Stimulated activated CD8-positive, alpha-beta memory T cell treated with anti-CD3 and anti-CD28 coated beads, Interleukin-15, amount 100 ng/mL, for 48 hours (primary cell): Measurements from ENCODE around the gene GULP1.

Source experiments
- DNase-seq, 2 donors: peaks; one replicate each; pipeline ENCODE4 v3.0.0-alpha.2; 2020; ENCODE audit warnings: low read depth in 2 of 2

GULP1 gene

DNA sequence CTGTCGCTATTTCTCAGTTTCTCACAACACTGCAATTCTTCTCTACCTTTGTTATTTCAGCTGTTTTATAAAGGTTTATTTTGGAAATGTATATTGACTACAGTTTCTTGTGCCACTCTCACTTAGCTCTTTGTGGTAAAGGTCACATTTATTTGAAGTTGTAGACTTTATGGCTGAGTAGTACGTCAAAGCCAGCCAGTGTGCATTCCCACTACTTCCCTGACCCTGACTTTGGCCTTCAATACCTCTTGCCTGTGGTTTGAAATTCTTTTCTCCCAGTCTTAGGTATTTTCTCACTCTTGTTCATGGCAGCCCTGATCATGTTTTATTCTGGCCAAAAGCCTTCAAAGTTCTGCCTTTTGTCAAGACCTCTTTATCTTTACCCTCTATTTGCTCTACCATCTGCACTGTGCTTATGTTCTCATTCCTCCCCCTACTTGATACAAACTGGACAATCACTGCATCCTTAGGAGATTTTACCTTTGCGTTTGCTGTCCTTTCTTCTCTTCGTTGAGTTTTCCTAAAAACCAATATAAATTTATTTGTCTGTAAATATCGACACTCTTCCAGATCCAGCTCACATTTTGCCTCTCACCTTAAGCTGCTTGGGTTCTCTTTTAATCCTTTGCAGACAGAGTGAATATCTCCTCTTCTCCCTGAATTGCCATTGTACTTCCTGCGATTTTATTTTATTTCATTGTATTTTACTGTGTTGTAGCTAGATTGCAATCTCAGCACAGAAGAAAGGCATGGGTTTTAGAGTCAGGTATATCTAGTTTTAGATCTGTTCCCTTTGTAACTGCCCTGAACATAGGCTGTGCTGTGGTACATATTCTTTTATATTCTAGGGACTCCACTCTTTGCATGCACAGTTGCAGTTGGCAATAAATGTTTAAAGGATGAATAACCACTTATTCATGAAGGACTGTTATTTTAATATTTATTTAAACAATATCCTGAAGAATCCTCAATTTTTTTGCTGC lies 31.2 kb downstream of the GULP1 start:
- DNase-seq = no peak

DNA sequence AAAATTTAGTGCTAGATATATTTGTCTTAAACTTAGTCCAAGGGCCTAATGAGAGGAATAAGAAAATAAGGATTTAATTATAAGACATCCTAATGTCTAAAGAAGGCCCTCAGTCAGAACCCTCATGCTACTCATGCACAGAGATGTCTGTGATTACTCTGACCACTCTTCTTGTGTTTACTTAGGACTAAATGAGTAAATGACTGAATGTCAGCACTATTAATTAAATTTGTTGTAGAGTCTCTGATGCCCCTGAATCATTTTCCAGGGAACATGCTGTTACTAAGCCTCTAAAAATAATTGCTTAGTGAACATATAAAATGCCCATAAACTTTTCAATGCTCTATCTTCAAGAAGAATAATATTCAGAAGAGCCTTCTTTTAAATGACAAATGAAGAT lies 32.4 kb downstream of the GULP1 start:
- DNase-seq = no peak

DNA sequence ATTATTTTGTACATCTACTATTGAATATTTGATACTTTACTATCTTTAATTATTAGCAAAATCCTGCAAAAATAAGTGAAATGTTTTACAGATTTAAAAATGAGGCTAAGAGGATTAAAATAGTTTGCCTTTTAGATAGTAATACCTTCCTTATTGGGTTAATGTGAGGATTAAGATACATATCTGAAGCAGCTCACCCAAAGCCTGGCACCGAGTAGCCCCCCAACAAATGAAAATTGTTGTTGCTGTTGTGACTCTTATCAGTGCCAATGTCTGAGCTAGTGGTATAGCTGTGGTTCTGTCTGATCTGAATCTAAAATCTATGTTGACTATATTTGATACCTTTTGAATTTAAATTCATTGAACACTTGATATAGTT lies 34.6 kb downstream of the GULP1 start:
- DNase-seq = no peak

DNA sequence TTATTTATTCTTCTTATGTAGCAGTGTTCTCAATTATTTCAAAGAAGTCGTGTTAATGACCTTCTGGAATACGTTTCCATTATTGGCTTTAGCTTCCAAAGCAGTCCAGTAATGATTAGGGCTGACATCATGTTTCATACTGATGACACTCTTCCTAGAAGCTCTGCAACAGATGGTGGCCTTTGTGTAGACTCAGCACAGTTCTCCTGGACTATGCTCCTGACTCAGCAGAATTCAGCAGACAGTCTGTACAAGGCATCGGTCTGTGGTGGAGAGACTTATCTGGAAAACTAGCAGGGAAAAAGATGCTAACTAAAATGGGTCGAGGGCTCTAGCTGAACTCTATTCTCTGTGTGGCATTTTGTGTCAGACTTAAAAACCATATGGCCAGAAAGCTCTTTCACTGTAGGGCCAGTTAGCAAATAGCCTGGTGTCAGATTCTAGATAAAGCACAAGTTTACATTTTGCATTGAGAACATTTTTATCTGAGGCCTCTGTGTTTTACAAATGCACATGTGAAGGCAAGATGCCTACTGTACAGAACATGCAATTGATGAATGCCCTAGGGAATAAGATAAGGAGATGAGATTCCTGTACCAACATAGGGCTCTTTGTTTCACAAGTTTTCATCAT lies 35.1 kb downstream of the GULP1 start:
- no peak for DNase-seq

DNA sequence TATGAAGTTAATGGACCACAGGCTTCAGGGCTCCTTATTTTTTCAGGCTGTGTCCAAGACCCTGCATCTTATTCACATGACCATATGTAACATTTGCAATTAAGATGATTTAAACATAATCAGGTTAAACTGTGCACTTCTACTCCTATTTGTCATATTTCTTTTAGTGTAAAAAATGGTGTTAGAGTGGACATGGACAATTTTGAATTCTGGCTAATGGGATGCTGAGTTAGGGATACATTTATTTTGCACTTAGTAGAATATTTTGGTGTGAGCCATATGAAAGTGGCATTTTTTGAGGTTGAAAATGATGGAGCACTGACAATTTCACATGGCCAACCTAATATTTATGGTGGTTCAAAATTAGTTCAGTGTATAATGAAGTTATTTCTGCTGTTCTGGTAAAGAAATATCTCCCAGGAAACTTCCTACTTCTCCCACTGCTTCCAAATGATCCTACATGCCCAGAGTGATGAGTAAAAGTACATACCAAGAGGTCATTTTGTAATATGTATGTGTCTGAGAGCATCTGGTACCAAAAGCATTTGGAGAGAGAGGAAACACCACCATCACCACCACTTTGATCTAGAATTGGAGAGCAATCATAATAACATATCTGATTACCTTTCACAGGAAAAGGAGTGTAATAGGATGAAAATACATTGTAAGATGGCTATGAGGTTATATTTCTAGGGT lies 36.0 kb downstream of the GULP1 start:
- DNase-seq = no peak

DNA sequence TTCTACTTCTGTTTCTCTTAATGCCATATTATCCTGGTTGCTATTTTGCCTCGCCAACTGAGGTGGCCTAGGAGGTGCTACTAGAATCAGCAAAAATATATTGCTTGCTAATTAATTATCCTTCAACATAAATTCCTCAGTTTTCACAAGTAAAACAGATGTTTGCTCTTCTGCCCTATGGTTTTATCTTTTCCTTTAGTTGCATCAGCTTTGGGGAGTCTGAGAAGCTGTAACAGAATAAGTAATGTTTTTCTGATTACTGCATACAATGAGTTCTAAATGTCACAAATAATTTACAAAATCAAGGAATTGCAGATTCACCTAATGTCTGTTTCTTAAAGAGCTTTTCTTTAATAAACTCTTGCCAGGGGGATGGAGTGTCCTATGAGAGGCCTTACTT lies 36.7 kb downstream of the GULP1 start:
- DNase-seq = no peak

DNA sequence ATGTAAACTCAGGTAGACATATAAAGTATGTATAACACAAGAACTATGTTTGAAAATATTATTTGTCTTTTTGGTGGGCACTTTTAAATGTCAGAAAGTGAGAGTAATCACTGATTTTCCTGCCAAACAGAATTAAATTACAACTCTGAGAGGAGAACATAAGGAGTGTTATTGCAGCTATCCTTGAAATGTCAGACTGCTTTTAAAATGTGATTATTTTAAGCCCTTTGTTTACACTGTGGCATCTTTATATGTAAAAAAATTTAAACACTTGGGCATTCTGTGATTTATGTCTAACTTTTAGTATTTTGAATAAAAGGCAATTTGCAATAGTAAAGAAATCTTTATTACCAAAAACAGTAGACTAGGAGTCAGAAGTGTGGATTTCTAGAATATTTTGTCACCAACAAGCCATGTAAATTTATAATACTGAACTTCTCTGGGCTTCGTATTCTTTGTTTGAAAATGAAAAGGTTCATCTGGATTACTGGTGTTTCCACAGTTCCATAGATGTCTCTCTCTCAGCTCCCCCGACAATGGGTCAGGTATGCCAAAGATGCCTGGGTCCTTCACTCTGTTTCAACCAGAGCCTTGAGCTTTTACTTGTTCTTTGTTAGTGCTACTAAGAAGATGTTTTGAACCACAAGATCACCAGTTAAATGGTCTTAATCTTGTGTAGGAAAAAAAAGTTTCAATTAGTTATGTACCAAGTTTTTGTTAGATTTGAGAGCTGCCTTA lies 38.8 kb downstream of the GULP1 start:
- DNase-seq = no peak

DNA sequence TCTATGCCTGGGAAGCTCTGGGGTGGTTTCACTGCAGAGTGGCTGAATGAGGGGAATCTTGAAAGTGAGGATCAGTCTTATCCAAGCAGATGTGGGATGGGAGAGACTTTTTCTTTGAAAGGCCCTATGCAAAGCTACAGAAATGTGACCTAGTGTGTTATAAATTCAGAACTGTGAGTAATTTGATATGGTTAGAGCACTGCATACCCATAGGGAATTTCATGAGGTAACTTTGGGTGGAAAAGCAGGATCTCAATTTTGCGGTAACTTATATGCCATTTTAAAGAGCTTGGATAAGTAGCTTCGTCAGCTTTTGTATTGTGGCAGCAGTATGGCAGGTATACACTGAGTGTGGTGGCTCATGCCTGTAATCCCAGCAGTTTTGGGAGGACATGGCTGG lies 40.9 kb downstream of the GULP1 start:
- DNase-seq = no peak

DNA sequence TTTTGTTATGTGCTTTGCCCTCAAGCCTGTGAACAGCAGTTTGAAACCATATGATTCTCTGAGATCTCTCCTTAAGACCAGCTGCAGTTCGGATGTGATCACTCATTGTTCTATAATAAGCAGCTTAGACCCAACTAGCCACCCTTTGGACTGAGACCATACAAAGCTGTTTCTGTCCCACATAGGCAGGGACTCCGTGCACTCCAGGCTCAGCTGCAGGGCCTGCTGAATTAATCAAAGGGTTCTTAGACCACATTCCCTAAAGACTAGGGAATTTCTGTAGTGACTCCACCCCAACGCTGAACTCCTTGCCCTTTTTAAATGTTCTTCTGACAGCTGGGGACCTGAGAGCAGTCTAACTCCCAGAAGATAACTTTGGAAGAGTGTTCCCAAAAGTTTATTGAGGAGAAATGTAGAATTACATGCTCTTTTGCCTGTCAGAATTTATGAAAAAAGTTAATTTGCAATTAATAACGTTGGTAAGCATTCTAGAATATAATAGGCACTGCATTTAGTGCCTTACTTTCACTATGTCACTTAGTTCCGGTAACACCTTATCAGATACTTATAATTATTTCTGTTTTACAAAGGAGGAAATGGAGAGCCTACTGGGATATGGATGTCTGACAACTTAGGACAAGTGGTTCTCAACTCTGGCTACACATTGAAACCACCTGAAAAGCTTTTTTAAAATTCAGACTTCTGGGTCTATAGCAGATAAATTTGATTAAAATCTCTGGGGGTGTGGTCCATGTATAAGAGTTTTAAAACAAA lies 42.3 kb downstream of the GULP1 start:
- no peak for DNase-seq

DNA sequence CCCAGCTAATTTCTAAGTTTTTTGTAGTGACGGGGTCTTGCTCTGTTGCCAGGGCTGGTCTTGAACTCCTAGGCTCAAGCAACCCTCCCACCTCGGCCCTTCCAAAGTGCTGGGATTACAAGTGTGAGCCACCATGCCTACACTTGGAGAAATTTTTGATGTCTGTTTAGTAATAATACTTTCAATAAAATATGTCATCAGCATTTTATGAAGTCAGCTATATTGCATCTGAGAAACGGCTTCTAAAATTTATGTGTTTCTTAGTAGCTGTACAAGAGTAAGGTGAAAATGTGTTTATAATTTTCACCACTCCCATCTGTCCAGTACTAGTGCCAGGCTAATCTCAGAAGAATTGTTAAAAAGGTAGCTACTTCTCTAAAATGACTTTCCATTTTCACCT lies 46.8 kb downstream of the GULP1 start:
- no peak for DNase-seq

DNA sequence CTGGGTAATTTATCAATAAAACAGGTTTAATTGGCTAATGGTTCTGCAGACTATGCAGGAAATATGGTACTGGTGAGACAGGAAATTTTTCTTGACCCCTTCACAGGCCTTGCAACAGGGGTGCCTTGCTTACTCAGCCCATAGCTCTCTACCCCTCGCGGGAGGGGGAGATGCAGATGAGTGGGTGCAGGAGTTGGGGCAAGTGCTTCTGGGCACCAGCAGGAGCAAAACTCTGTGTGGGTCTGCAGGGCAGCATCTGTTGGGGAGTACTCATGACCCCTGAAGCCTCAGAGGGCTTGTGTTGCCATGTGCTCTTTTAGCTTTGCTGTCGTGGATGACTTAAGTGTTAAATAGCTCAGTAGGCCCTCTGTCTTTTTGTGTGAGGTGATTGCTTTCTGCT lies 48.6 kb downstream of the GULP1 start:
- DNase-seq = no peak

DNA sequence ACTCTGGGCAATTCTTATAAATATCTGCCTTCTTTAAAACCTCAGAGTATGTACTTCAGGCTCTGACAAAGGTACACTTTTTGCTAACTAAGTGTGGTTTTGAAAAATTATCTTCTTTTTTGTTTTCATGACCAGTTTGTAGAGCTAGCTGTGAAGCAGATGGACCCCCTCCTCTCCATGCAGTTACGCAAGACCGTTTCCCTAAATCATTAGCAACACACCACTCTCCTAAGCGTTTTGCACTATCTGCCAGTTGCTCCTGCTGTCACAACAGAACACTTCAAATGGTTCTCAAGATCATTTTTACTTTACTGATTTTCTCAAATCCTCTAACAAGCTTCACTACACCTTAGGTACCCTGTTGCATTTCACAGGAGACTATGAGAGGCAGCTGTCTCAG lies 53.3 kb downstream of the GULP1 start:
- no peak for DNase-seq

DNA sequence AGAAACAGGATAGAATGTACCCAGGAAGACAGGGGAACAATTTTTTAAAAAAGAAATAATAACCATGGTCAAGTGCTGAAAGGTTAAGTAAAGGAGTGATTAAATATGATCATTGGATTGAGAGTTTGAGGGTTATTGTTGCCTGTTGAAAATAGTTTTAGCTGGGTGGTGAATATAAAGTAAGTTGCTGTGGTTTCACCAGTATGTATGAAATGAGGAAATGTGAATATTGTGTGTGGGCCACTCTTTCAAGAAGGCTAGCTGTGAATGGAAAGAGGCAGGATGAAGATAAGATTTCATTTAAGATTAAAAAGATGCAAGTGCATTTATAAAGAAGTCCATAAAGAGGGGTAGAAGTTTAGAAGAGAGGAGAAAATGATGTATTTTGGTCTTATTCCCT lies 53.8 kb downstream of the GULP1 start:
- DNase-seq = no peak

DNA sequence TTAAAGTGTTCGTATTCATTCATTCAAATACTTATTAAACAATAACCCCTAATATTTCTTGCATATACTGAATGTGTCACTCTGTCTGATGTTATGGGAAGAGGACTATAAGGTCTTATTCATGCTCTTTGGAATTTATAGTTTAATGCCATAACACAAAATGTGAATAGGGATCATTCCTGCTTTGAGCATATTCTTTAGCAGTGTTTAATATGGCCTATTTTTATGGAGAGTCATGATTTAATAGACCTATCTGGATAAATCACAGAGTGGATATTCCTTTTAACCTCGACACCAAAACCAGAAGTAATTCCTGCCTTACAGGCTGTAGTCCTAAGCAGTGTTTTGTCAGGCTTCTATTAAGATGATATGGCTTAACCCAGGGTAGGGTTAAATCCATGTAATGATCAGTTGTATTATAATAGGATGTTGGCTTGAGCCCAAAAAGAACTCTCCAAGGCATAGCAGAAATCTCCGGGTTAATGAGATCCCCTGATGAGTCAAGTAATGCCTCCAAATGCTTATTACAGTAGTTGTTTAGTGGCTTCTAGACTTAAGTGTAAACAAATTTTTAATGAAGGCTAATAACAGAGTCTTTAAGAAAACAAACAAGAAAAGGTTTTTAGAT lies 54.3 kb downstream of the GULP1 start:
- no peak for DNase-seq

DNA sequence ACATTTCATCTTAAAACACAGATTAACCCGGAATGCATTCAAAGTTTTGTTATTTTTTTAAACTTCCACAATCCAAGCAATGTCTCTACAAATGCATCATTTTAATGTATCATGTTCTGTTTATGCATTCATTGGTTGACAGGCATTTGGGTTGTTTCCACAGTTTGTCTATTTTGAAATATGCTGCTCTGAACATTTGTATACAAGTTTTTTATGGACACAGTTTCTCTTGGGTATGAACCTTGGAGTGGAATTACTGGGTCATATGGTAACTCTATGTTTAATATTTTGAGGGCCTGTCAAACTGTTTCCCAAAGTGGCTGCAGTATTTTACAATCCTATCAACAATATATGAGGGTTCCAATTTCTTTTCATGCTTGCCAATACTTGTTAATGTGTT lies 57.3 kb downstream of the GULP1 start:
- DNase-seq = no peak

DNA sequence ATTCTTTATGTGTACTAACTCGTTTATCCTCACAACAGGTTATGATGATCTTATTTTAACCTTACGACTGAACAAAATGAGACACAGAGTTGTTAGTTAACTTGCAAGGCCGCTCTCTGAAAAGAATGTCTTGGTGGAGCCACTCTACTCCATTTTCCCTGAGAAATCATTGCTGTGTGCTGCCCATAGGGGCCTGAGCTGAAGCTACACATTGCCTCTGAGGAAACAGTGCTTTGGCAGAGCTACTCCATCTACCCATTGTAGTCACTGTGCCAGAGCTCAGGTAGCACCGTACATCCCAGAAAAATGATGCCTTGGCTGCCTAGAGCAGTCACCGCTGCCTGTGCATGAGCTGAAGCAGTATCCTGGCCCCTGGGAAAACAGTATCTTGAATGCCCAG lies 61.6 kb downstream of the GULP1 start:
- no peak for DNase-seq

DNA sequence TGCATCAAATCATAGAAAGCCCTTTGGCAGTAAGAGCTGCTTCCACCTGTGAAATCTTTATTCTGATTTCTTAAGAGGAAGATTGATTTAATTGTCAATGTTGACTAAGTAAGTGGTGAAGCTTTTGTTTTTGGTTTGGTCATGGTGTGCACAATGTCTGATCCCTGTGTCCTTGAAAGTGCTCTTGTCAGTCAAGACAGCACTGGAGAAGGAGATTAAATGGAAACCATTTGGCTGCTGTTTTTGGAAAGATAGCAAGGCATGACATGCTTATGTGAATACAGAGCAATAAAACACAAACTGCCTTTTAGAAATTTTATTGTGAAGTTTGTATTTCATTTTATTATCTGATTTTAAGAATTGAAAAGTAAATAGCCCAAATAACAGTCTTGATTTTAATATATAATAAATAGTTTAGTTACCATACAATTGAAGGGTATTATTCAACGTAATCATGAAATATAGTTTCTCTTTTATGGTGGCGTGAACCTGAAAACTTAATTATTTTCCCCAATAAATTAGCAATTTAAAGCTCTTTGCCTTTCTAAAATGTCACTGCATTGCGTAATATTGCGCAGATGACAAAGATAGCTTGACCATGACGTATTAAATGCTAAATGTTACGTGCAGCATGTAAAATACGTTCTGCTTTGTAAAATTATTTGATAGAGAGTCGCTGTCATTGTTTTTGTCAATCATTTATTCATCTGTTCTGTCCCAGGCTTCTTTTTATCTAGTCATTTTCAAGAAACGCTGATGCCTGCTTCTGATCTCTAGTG lies 69.0 kb downstream of the GULP1 start:
- no peak for DNase-seq

DNA sequence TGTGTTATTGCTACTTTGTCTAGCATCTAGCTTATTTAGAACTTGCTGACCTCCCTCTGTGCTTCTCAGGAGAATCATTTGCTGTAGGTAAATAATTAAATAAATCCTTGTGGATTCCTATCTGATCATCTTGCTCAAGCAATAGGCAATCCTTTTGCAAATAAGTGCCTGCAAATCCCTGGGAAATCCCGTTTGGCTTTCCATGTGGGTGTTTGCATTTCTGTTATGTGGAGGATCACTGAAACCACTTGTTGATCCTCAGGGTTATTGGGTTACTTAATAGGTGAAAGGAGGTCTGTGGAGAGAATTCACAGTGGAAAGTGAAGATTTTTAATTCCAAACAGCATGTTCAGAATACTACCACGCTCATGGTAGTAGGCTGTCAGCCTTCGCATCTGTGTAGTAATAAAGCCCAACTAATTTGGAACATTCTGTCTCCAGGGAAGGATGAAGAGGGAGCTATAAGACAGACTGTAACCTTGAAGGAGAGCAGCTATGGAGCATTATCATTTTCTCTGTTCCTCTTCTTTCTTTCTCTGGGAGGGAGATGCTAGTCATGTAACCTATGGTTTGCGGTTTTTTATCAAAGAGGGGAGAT lies 72.5 kb downstream of the GULP1 start:
- DNase-seq = no peak

DNA sequence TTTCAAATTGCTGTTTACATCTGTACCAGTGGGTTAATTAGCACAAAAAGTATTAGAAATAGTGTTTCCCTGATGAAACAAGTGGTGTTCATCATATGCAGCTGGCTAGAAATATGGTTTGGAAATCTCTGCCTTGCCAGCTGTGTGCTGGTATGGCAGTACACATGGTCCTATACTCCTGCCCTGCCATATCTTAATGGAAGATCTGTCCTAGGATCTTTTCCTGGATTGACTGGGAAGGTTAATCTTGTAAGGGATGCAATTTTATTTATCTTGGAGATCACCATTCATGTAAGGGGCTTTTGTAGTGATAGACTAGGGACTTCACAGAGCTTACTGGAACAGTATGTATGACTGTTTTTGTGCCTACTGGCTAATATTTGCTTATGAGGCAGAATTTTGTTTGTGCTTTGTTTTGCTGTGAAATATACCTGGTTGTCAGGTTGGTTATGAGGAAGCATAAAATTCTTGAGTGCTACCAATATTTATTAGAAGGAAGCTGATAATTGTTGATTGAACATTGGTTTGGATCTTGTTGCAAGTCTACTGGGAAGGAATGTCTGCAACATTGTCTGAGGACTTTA lies 73.5 kb downstream of the GULP1 start:
- DNase-seq = no peak
